Prostate gland (tissue), 2 donors: ENCODE data around the gene DBT.

Experiments
- CTCF ChIP-seq, 4 experiments: fragments of 200-600 bp in 2 of 4; fragments of 450-650 bp in 2 of 4; sonication (generic) in 2 of 4; IDR thresholded peaks; 1 replicate in 3 of 4; 2 replicates in 1 of 4; pipeline ENCODE4 v1.5.1; 2016 to 2019; ENCODE audit warnings: antibody characterized with exemption in 4 of 4, mild to moderate bottlenecking in 2 of 4, moderate library complexity in 2 of 4
- POLR2A ChIP-seq: fragments of 450-650 bp; IDR thresholded peaks from one replicate; pipeline ENCODE4 v1.6.1; 2016; ENCODE audit warnings: antibody characterized with exemption, mild to moderate bottlenecking
- POLR2AphosphoS5 ChIP-seq: sonication (generic); formaldehyde crosslinking; IDR thresholded peaks from one replicate; pipeline ENCODE4 v1.6.1; 2017; ENCODE audit warnings: antibody characterized with exemption

GRCh38 chr1:100231721-100232120, 17.9 kb downstream of the DBT start:
- TF ChIP-seq POLR2AphosphoS5: no peak
- no peak for TF ChIP-seq CTCF (IDR thresholded peaks at IDR 0.05)
- TF ChIP-seq POLR2A: no peak
